GM18861 (cell line): ENCODE data around the gene C2orf76.
"Not testable (repeated sequence)": the region's sequence is repeated elsewhere in the genome, so short reads cannot be mapped to it uniquely, and the experiment has no call there.

Experiments used
- ATAC-seq: cut with Tn5 transposase; IDR thresholded peaks from one replicate; pipeline ENCODE4 v1.9.1; 2021; ENCODE audit not compliant: unreplicated experiment

Gene C2orf76

GRCh38 chr2:119377993-119378345 lies 11.3 kb upstream of the C2orf76 start:
- ATAC-seq, result no peak

- ATAC-seq, result no peak
Observed at GRCh38 chr2:119377294-119377992, 10.8 kb upstream of the C2orf76 start.

- no peak for ATAC-seq
Observed at GRCh38 chr2:119376810-119377209, 10.2 kb upstream of the C2orf76 start.

DNA sequence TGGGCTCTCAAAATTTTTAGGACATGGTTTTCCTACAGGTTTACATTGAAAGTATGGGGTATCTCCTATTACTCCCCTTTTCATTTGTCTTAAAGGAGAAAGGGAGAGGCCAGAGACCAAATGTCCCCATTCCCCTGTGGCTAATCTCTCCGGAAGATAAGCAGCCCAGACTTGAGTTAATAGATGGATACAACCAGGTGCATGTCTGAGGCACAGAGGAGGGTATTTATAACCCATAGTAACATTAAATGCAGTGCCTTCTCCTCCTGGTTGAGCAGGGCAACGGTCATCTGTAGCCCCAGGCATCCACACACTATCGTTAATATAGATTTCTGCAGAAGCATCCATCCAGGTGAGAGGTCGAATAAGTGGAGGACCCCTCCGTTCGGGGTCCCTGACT lies 9.8 kb upstream of the C2orf76 start:
- not testable (repeated sequence) for ATAC-seq

- ATAC-seq, result not testable (repeated sequence)
Observed at GRCh38 chr2:119373907-119374745, 7.5 kb upstream of the C2orf76 start.

DNA sequence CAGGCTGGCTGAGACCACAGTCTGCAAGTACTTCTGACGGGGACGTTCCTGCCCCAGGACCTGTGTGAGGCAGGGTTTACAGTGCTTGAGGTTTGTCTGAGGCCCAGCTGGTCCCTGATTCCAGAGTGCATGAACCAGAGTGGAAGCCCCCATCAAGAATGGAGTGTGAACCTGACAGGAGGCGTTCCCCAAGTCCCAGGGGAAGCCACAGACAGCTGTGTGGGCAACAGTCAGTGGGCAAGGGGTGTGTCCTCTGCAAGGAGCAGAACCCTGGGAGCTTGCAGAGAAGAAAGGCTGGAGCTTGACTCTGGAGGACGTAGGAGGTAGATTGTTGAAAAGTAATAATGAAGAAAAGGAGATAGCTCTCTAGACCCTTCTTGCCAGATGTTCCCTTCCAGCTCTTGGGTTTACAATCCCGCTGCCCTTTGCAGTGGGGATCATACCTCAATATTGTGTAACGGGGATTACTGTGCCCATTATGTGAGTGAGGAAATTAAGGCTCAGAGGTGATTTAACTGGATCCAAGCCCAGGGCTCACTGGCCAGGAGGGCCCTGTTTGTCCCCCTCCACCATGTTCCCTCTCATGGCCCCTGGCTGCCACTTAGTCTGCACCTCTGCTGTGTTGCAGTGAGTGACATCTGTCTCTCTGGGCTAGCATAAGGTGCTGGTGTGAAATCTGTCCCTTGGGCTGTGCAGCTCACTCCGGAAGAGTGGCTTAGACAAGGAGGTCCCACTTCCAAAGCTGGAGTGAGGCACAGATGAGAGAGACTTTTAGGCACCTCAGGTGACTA lies 6.3 kb upstream of the C2orf76 start:
- no peak for ATAC-seq

DNA sequence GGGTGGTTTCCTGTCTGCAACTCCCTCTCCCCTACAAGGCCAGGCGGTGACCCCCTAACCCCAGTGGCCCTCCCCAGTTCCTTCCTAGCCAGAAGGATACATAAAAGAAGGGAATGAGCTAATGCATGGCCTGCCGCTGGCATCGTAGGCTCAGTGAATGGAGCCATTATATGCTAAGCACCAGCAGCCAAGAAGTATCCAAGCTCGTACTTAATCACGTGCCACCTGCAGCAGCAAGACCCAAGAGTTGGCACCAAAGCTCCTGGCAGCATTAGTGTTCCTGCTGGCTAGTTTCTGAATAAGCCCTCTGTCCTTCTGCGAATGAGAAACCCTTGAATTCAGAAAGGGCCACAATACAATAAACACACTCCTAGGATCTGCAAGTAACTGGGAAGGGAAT lies 4.5 kb upstream of the C2orf76 start:
- ATAC-seq, result no peak

- ATAC-seq, result no peak
Observed at GRCh38 chr2:119369845-119370244, 3.2 kb upstream of the C2orf76 start.

DNA sequence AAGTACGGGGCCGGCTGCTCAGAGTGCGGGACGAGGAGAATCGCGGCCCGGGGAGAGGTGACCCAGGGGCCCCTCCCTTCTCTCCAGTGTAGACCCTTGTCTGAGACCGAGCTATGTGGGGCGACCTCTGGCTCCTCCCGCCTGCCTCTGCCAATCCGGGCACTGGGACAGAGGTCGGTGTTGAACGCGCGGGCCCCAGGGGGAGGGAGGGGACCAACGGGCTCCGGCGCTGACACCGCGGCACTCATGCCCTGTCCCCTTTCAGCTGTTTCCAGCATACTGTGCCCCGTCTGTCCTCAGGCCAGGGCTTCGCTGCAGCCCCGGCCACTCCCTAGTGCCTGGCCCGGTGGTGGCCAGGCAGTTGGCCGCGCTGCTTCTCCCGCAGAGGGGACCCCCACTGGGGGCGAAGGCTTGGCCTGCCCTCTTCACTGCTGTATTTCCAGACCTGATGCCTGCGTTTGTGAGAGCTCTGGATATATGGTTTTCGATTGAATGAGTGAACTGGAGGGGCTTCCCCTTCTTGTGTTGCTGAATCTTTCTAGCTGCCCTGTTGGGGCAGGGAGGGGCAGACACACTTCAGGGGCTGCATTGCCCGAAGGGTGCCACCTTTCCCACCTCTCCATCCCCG lies 952 bp upstream of the C2orf76 start:
- ATAC-seq, result peak; percentile 26

DNA sequence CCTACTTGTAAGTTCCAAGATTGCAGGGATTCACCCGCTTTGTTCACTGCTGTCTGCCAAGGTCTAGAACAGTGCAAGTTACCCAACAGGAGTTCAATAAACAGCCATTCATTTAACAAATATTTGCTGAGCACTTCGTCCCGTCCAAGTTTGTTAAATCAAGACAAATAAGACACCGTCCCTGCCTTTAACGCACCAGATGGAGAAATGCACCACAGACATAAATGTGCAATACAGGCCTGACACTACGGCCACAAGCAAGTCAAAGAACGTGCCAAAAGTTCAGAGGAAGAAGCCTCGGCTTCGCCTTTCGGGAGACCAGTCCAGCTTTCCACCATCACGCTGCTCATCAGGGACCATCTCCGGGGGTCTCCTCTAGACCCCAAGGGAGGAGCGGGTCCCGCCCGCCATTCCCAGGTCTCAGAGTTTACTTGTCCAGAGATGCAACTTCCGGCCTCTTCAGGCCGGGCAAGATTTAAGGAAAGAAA lies 429 bp downstream of the C2orf76 start:
- ATAC-seq, result no peak

DNA sequence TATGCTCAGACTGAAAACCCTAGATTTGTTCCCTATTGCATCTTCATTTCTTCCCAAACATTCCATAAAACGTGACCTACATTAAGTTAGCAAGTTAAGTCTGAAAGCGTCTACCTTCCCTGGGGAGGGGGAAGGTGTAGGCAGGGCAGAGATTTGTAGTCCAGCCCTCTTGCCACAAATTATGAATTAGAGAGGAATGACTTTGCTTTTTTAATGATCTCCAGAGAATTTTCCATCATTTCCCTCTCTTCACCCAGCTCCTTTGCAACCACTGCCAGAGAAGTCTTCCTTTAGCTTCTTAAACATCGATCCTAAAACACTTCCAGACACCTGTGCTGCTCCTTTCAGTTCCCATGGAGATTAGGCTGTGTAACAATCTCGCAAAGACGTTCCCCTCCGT lies 1.2 kb downstream of the C2orf76 start:
- ATAC-seq, result no peak

GRCh38 chr2:119364798-119365197 lies 1.8 kb downstream of the C2orf76 start:
- no peak for ATAC-seq

DNA sequence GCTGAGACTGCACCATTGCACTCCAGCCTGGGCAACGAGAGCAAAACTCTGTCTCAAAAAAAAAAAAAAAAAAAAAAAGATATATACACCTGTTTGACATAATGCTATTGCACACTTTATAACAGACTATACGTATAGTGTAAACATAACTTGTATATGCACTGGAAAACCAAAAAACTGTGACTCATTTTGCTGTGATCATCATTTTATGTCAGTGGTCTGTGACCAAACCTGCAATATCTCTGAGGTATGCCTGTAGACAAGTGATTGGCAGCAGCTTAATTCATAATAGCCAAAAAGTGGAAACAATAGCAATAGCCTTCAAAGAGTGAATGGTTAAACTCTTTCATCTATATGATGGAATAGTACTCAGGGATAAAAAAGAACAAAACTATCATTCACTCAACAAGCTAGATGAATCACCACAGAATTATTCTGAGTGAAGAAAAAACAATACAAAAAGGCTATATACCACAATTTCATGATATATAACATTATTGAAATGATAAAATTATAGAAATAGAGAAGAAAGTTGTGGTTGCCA lies 6.1 kb downstream of the C2orf76 start:
- ATAC-seq, result no peak

- no peak for ATAC-seq
Observed at GRCh38 chr2:119359774-119360173, 6.9 kb downstream of the C2orf76 start.

DNA sequence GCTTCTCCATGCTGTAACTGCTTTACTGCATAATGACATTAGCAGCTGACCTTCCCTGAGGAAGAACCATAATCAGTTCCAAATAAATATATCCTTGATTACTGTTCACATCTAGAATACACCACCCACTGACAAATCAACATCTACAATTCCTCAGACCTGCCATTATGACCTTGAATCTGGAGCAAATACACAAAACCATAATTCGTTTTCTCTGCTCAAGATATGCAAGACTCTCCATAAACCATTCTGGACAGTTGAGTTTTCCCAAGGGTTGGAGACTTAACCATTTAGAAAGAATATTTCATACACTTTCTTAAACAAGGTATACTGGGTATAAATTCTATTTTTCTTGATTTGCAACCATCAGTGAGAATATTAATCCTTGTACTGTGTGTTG lies 11.8 kb downstream of the C2orf76 start:
- no peak for ATAC-seq

DNA sequence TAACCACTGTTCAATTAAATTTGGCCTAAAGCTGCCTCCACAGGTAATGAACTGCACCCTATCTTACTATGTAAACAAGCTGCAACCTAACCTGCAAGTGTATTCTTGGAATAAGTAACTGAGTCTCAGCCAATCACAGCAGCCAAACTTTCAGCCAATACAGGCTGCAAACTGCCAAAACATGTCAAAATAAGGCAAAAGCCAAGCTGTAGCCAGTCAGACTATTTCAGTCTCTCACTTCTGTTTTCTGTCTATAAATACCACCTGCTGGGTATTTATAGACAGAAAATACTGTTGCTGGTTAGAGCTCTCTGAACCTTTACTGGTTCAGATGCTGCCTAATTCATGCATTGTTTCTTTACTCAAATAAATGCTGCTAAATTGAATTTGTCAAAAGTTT lies 14.3 kb downstream of the C2orf76 start:
- ATAC-seq, result peak; percentile 98

DNA sequence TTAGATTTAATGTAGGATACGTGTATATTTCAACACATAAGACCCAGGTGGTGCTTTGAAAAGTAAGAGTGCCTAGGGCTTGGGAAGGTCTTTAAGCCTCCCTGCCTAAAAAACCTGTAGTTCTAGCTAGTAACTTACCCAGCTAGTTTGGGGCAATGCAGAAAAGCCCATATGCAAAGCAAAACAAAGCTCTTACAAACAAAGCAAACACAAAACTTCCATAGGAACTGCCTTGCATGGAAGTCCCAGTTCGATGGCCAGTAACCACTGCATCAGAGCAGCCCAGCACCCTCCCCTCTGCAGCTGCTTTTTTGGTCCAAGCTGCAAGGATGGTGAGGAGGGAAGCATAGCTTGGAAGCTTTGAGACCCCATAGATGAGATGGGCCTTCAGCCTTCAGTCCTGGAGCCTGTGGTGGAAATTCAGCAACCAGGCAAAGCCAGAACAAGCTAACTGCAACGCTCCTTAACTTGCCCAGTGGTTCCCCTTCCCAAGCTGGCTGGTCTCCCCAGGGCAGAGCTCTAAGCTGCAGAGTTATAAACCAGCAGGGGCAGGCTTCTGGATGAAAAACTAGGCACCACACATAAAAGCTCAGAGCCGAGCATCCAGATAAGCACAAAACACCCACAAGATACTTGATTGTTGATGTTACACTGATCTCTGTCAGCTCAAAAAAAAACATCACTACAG lies 16.2 kb downstream of the C2orf76 start:
- ATAC-seq, result no peak

DNA sequence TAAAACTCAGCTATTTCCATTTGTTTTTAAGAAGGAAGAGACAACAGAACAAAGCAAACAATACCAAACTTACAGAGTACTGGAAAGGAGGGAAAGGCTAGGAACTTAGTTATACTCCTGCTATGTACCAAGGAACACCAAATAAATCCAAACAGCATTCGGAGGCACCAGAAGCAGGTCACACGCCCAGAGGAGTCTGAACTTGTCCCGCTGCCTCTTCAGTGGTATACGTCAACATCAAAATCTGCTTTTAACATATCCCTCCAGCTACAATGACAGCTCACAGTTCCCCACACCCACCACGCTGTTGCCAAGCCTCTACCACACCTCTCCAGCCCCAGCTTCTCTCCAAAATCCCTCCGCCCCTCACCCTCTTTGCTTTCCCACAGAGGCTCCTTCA lies 17.3 kb downstream of the C2orf76 start:
- no peak for ATAC-seq

DNA sequence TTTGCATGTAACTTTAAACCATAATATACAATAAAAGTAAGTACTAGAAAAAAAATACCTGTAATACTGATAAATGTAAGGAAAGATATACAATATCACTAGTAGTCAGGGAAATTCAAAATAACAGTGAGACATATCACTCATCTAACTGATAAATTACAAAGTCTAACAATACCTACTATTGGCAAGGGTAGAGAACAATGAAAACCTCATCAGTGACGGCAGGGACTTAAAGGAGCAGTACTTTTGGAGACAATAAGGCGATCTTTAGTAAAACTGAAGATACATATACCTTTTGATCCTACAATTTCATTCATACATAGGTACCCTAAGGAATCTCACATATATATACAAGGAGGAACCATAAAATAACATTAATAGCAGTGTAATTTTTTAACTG lies 24.9 kb downstream of the C2orf76 start:
- no peak for ATAC-seq

DNA sequence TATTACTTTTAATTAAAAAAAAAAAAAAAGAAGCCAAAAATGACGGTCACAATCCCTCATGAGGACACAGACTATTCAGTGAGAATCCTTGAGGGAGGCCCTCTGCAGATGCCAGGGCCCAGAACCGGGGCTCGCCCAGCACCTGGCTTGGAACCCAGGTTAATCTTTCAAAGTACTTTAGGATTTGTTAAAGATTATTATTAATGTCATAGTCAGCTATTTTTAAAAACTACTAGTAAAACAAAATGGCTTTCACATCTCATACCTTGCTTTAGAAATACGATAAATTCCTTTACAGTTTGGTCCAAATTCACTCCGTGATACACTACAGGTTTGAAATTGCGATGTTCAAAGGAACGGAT lies 27.1 kb downstream of the C2orf76 start:
- no peak for ATAC-seq
